ENCODE data around the gene LRBA. TPM values are rescaled to one million over a fixed set of nuclear protein-coding genes. Genes with fewer than 3 reads are reported as not detected.

LRBA gene
- total RNA-seq, 1 donor from 2014 or later: 68.0 TPM

- Histone ChIP-seq H3K4me3 (no peak overlapping the region), H3K27ac (no peak overlapping the region), H3K4me1 (no peaks in the 10 kb centered on the region), H3K36me3 (no peaks in the 10 kb centered on the region), H3K27me3 (no peaks in the 10 kb centered on the region), H3K9me3 (no peaks in the 10 kb centered on the region)
- TF ChIP-seq CTCF (IDR thresholded peaks at IDR 0.05) (no peak), POLR2AphosphoS5 (IDR thresholded peaks at IDR 0.05; ENCODE audit: insufficient read depth in 1 of 2, low read depth in 1 of 2) (no peak), POLR2A (IDR thresholded peaks at IDR 0.05) (no peak)
- no peak for DNase-seq (ENCODE audit: extremely low spot score in 2 of 2)
- intact Hi-C loops (cut with DNase I): no loop called here
Measured at GRCh38 chr4:150363721-150364688, 651.1 kb downstream of the LRBA start.

GRCh38 chr4:150358691-150359090 is 656.4 kb downstream of the LRBA start:
- no peak overlapping the region for H3K27ac ChIP-seq
- no peak for TF ChIP-seq POLR2A (IDR thresholded peaks at IDR 0.05)
- no peaks in the 10 kb centered on the region for H3K36me3 ChIP-seq
- no peak overlapping the region for H3K4me3 ChIP-seq
- no peaks in the 10 kb centered on the region for H3K4me1 ChIP-seq
- intact Hi-C loops (cut with DNase I): no loop called here
- no peaks in the 10 kb centered on the region for H3K9me3 ChIP-seq
- DNase-seq (ENCODE audit: extremely low spot score in 2 of 2): no peak
- H3K27me3 ChIP-seq: no peaks in the 10 kb centered on the region

GRCh38 chr4:150357829-150358228 is 657.3 kb downstream of the LRBA start:
- H3K4me3 ChIP-seq: no peak overlapping the region
- no peaks in the 10 kb centered on the region for H3K36me3 ChIP-seq
- TF ChIP-seq POLR2AphosphoS5 (IDR thresholded peaks at IDR 0.05; ENCODE audit: insufficient read depth in 1 of 2, low read depth in 1 of 2): no peak
- TF ChIP-seq CTCF (IDR thresholded peaks at IDR 0.05): no peak
- TF ChIP-seq POLR2A (IDR thresholded peaks at IDR 0.05): no peak
- intact Hi-C loops (cut with DNase I): no loop called here
- no peak overlapping the region for H3K27ac ChIP-seq
- DNase-seq (ENCODE audit: extremely low spot score in 2 of 2): no peak
- no peaks in the 10 kb centered on the region for H3K27me3 ChIP-seq
- H3K4me1 ChIP-seq: no peaks in the 10 kb centered on the region
- H3K9me3 ChIP-seq: no peaks in the 10 kb centered on the region

- DNase-seq (ENCODE audit: extremely low spot score in 2 of 2): no peak
- TF ChIP-seq CTCF (IDR thresholded peaks at IDR 0.05) (no peak), POLR2A (IDR thresholded peaks at IDR 0.05) (no peak), POLR2AphosphoS5 (IDR thresholded peaks at IDR 0.05; ENCODE audit: insufficient read depth in 1 of 2, low read depth in 1 of 2) (no peak)
- Histone ChIP-seq H3K4me1 (no peaks in the 10 kb centered on the region), H3K4me3 (no peak overlapping the region), H3K27me3 (no peaks in the 10 kb centered on the region), H3K9me3 (no peaks in the 10 kb centered on the region), H3K27ac (no peak overlapping the region), H3K36me3 (no peaks in the 10 kb centered on the region)
- intact Hi-C loops (cut with DNase I): no loop called here
Measured at GRCh38 chr4:150355858-150356455, 659.1 kb downstream of the LRBA start.

GRCh38 chr4:150355418-150355817 is 659.7 kb downstream of the LRBA start:
- H3K9me3 ChIP-seq: no peaks in the 10 kb centered on the region
- H3K27ac ChIP-seq: no peak overlapping the region
- no peaks in the 10 kb centered on the region for H3K36me3 ChIP-seq
- no peaks in the 10 kb centered on the region for H3K27me3 ChIP-seq
- no peak overlapping the region for H3K4me3 ChIP-seq
- no peak for DNase-seq (ENCODE audit: extremely low spot score in 2 of 2)
- intact Hi-C loops (cut with DNase I): no loop called here
- no peaks in the 10 kb centered on the region for H3K4me1 ChIP-seq
- TF ChIP-seq POLR2AphosphoS5 (IDR thresholded peaks at IDR 0.05; ENCODE audit: insufficient read depth in 1 of 2, low read depth in 1 of 2) (no peak), CTCF (IDR thresholded peaks at IDR 0.05) (no peak), POLR2A (IDR thresholded peaks at IDR 0.05) (no peak)
